Endothelial cell of umbilical vein (primary cell): ENCODE data around the gene COL1A1. TPM values are rescaled to one million over a fixed set of nuclear protein-coding genes. Genes with fewer than 3 reads are reported as not detected.

Experiments used
- BruUV-seq: library from RNA; stranded (reverse); fragments of 400-500 nt; replicated peaks from 2 replicates; lab custom pipeline; 2021; lab: Mats Ljungman, UMichigan
- CTCF ChIA-PET: fragments of 300-600, 350-600 bp; sonication (Branson Sonifier 250); formaldehyde crosslinking; loops from one replicate; lab custom pipeline; 2021; ENCODE audit warnings: antibody characterized with exemption, inconsistent platforms; lab: Charles Lee
- POLR2A ChIA-PET: fragments of 300-600, 350-600 bp; sonication (Branson Sonifier 250); formaldehyde crosslinking; loops from one replicate; lab custom pipeline; 2021; ENCODE audit warnings: antibody characterized with exemption, inconsistent platforms; lab: Charles Lee
- DNase-seq: peaks from one replicate; pipeline ENCODE4 v3.0.0-alpha.2; 2011; ENCODE audit warnings: low read depth, low spot score
- FAIRE-seq: peaks from 2 replicates; lab custom pipeline; 2011; peaks lifted over from hg19 to GRCh38; lab: Jason Lieb, UNC
- H2AFZ ChIP-seq: 2 replicates; pipeline ENCODE4 v1.6.0; 2012; ENCODE audit warnings: low read depth, low read length, control low read depth, inconsistent platforms
- H3K27ac ChIP-seq: 2 replicates; pipeline ENCODE4 v1.5.1; 2011; ENCODE audit warnings: low read depth, mild to moderate bottlenecking, control low read depth, low read length, moderate library complexity; ENCODE audit not compliant: insufficient read depth
- H3K27me3 ChIP-seq, 2 experiments: 2 replicates each; pipeline versions ENCODE4 v1.6.0 to v1.6.1; 2011; ENCODE audit warnings: low read length in 2 of 2, mixed read lengths in 1 of 2; ENCODE audit not compliant: control insufficient read depth in 2 of 2, insufficient read depth in 2 of 2
- H3K36me3 ChIP-seq, 2 experiments: 2 replicates in 1 of 2; 3 replicates in 1 of 2; pipeline ENCODE4 v1.5.1; 2011; ENCODE audit warnings: low read length in 2 of 2, mild to moderate bottlenecking in 1 of 2, moderate library complexity in 1 of 2; ENCODE audit not compliant: control insufficient read depth in 2 of 2, insufficient read depth in 2 of 2; ENCODE audit errors: extremely low read depth in 1 of 2
- H3K4me1 ChIP-seq: 3 replicates; pipeline ENCODE4 v1.5.1; 2011; ENCODE audit warnings: mild to moderate bottlenecking, low read length; ENCODE audit not compliant: control insufficient read depth, insufficient read depth; ENCODE audit errors: extremely low read depth
- H3K4me2 ChIP-seq: 2 replicates; pipeline ENCODE4 v1.6.1; 2011; ENCODE audit warnings: low read length, control low read depth, mixed read lengths; ENCODE audit not compliant: insufficient read depth
- H3K4me3 ChIP-seq, 3 experiments: fragments of 200-600 bp in 1 of 3; sonication (generic), shearing (Covaris generic) in 1 of 3; replicated peaks in 1 of 3; 2 replicates each; pipeline ENCODE4 v1.5.1; 2011 to 2016; ENCODE audit warnings: control low read depth in 3 of 3, low read length in 3 of 3, mild to moderate bottlenecking in 2 of 3, inconsistent platforms in 1 of 3, low read depth in 1 of 3, moderate library complexity in 1 of 3; ENCODE audit not compliant: insufficient read depth in 1 of 3
- H3K79me2 ChIP-seq: 2 replicates; pipeline ENCODE4 v1.6.0; 2012; ENCODE audit warnings: low read length, inconsistent platforms; ENCODE audit not compliant: control insufficient read depth, insufficient read depth
- H3K9ac ChIP-seq: replicated peaks from 2 replicates; pipeline ENCODE3; 2011; ENCODE audit warnings: low read length, control low read depth; ENCODE audit not compliant: insufficient read depth; ENCODE audit errors: extremely low read depth
- H3K9me1 ChIP-seq: replicated peaks from 3 replicates; pipeline ENCODE4 v1.6.0; 2011; ENCODE audit warnings: mild to moderate bottlenecking, low read length; ENCODE audit not compliant: control insufficient read depth, insufficient read depth; ENCODE audit errors: extremely low read depth
- H3K9me3 ChIP-seq: replicated peaks from 2 replicates; pipeline ENCODE4 v1.5.1; 2012; ENCODE audit warnings: low read length, inconsistent platforms; ENCODE audit not compliant: control insufficient read depth, insufficient read depth
- H4K20me1 ChIP-seq: replicated peaks from 2 replicates; pipeline ENCODE3; 2011; ENCODE audit warnings: mild to moderate bottlenecking, low read length; ENCODE audit not compliant: control insufficient read depth, insufficient read depth; ENCODE audit errors: extremely low read depth
- CTCF ChIP-seq, 2 donors: IDR thresholded peaks; 1 replicate in 1 of 2; 2 replicates in 1 of 2; pipeline ENCODE4 v1.5.1; 2011; ENCODE audit warnings: low read length in 2 of 2, mild to moderate bottlenecking in 2 of 2, moderate library complexity in 2 of 2, control low read depth in 1 of 2, inconsistent platforms in 1 of 2, low read depth in 1 of 2; ENCODE audit not compliant: insufficient read depth in 1 of 2; ENCODE audit errors: extremely low read depth in 1 of 2
- EZH2 ChIP-seq: IDR thresholded peaks from 2 replicates; pipeline ENCODE4 v1.6.1; 2012; ENCODE audit warnings: borderline replicate concordance, low read depth, mild to moderate bottlenecking, moderate library complexity, low read length, inconsistent platforms; ENCODE audit not compliant: severe bottlenecking
- FOS ChIP-seq: IDR thresholded peaks from 2 replicates; pipeline ENCODE4 v1.6.1; 2011; ENCODE audit warnings: mild to moderate bottlenecking, low read length, moderate library complexity, borderline replicate concordance; ENCODE audit not compliant: insufficient read depth
- GATA2 ChIP-seq: IDR thresholded peaks from 2 replicates; pipeline ENCODE4 v1.7.0; 2011; ENCODE audit warnings: low read depth, mild to moderate bottlenecking, moderate library complexity, mixed read lengths, low read length; ENCODE audit not compliant: insufficient read length, insufficient read depth
- JUN ChIP-seq: IDR thresholded peaks from 2 replicates; pipeline ENCODE4 v1.6.1; 2011; ENCODE audit warnings: borderline replicate concordance, low read depth; ENCODE audit not compliant: insufficient read length, insufficient read depth
- MAX ChIP-seq: IDR thresholded peaks from 2 replicates; pipeline ENCODE4 v1.6.1; 2011; ENCODE audit not compliant: insufficient read depth, insufficient read length
- MYC ChIP-seq: IDR thresholded peaks from one replicate; pipeline ENCODE4 v1.6.1; 2011; ENCODE audit warnings: mild to moderate bottlenecking, low read depth, low read length
- POLR2A ChIP-seq: IDR thresholded peaks from 2 replicates; pipeline ENCODE4 v1.6.1; 2012; ENCODE audit warnings: low read depth, mild to moderate bottlenecking, control low read depth, low read length
- POLR2AphosphoS5 ChIP-seq: IDR thresholded peaks from 2 replicates; pipeline ENCODE4 v1.6.1; 2012; ENCODE audit warnings: low read depth, mild to moderate bottlenecking, control low read depth, low read length, moderate library complexity; ENCODE audit not compliant: insufficient read depth
- dilution Hi-C: fragments of 300-500 bp; cut with MboI; formaldehyde crosslinking; loops from one replicate; pipeline ENCODE4 v1.15.0; 2019; ENCODE audit warnings: low sequenced_read_pairs; ENCODE audit not compliant: extremely low pct_ligation_motif_present
- intact Hi-C: fragments of 100-400 bp; cut with micrococcal nuclease; formaldehyde crosslinking; loops from one replicate; pipeline ENCODE4 v1.10.0; 2022
- polyA plus RNA-seq, 4 experiments: library from polyadenylated mRNA; depleted of rRNA in 3 of 4; stranded (reverse) in 3 of 4; unstranded in 1 of 4; fragments of >200 nt; gene quantifications; 2 replicates each; pipeline versions ENCODE4 v1.2.1 to v1.2.3, GENCODE V29; 2011 to 2012; ENCODE audit warnings: missing spikeins in 1 of 4
- total RNA-seq: library from RNA; stranded (reverse); gene quantifications from 2 replicates; pipeline ENCODE4 v1.2.3, GENCODE V29; 2021

The COL1A1 gene
- total and polyA plus RNA-seq, 2 donors (not counting 3 experiments of a cell fraction or from before 2014, with no cell fraction given), result 0.07 TPM

- Histone ChIP-seq H3K27ac (no peak overlapping the region), H4K20me1 (no peaks in the 10 kb centered on the region), H3K4me1 (peaks cover 7% of the 10 kb centered on the region), H2AFZ (no peak overlapping the region), H3K9me3 (no peaks in the 10 kb centered on the region), H3K9ac (no peak overlapping the region), H3K79me2 (no peaks in the 10 kb centered on the region), H3K27me3 (peaks cover 3 to 7% of the 10 kb centered on the region in 2 experiments), H3K9me1 (no peaks in the 10 kb centered on the region), H3K4me2 (no peak overlapping the region), H3K4me3 (no peak overlapping the region), H3K36me3 (no peaks in the 10 kb centered on the region)
- intact Hi-C loops (no loop called here), dilution Hi-C loops (no loop called here)
- BruUV-seq, result no TSS peak
- ChIA-PET CTCF (interaction anchor here (0.9 to 9.9 kb wide), 3 partner anchors 8 to 65 kb away, joined by 3 to 80 read pairs (median 17); partner anchors contain the start of genes COL1A1 and TMEM92), POLR2A (no interaction called here)
- no peak for DNase-seq
- no peak for FAIRE-seq
- TF ChIP-seq CTCF (IDR thresholded peaks at IDR 0.05; ENCODE audit: extremely low read depth in 1 of 2, insufficient read depth in 1 of 2, low read depth in 1 of 2, low read length in 2 of 2) (no peak), GATA2 (no peak), POLR2A (no peak), MAX (no peak), JUN (no peak), MYC (no peak), EZH2 (no peak), POLR2AphosphoS5 (no peak), FOS (no peak)
These were observed 7.7 kb upstream of the COL1A1 start for GRCh38 chr17:50209133-50209471.
